ENCODE results near the gene NR6A1. TPM values are rescaled to one million over a fixed set of nuclear protein-coding genes. Genes with fewer than 3 reads are reported as not detected.

NR6A1 gene
- total and polyA plus RNA-seq, 2 of the 13 experiments (the other 11 are each of a cell fraction or from before 2014, with no cell fraction given) = 28.1 to 31.5 TPM

GRCh38 chr9:124654431-124654830 lies 116.7 kb downstream of the NR6A1 start:
- in situ Hi-C loops (cut with HindIII; ENCODE audit: extremely low pct_ligation_motif_present, low pct_unique_long_range_greater_than_20kb) (no loop called here), intact Hi-C loops (cut with micrococcal nuclease; ENCODE audit: unreplicated experiment) (no loop called here)
- H3K4me2 ChIP-seq (ENCODE audit: low read depth, low read length) = no peak overlapping the region
- 96% methylated on average over 1 of the region's 1 CpG for WGBS (ENCODE audit: low lambda C conversion rate)
- ChIA-PET CTCF (ENCODE audit: low intra/inter-chr PET ratio, low total read pairs) (no interaction called here), POLR2A (interaction anchor here (1.9 kb wide), 1 partner anchor 10 kb away, joined by 5 read pairs; no protein-coding TSS in a partner anchor)
- H3K79me2 ChIP-seq (ENCODE audit: insufficient read depth, low read length) = peaks cover 23% of the 10 kb centered on the region
- ATAC-seq (no peak), FAIRE-seq (no peak), DNase-seq (ENCODE audit: low spot score) (no peak)
- no TSS peak for BruUV-seq (replicated peaks)
- no peak overlapping the region for H2AFZ ChIP-seq (ENCODE audit: low read length)
- no peak overlapping the region for H3K4me3 ChIP-seq (replicated peaks in 1 of 3; ENCODE audit: insufficient read depth in 1 of 3, low read depth in 2 of 3, low read length in 3 of 3)
- H3K27me3 ChIP-seq (ENCODE audit: control insufficient read depth in 1 of 2, insufficient read depth in 2 of 2, low read length in 2 of 2) = no peaks in the 10 kb centered on the region
- TF ChIP-seq ZBED4 (CRISPR knock-in tag; IDR thresholded peaks at IDR 0.05; ENCODE audit: borderline replicate concordance) (no peak), ZNF547 (CRISPR knock-in tag; IDR thresholded peaks at IDR 0.05) (no peak), SP4 (CRISPR knock-in tag; IDR thresholded peaks at IDR 0.05) (no peak), NFKBIZ (CRISPR knock-in tag; IDR thresholded peaks at IDR 0.05) (no peak), ATF7 (IDR thresholded peaks at IDR 0.05) (no peak), ATF7 (CRISPR knock-in tag; IDR thresholded peaks at IDR 0.05) (no peak), XRCC5 (optimal IDR thresholded peaks at IDR 0.05; ENCODE audit: low read length) (no peak), HHEX (CRISPR knock-in tag; IDR thresholded peaks at IDR 0.05) (no peak), KMT2B (CRISPR knock-in tag; IDR thresholded peaks at IDR 0.05) (no peak), FOXM1 (CRISPR knock-in tag; IDR thresholded peaks at IDR 0.05) (no peak), USF2 (IDR thresholded peaks at IDR 0.05; ENCODE audit: low read depth, low read length) (no peak), USF2 (CRISPR knock-in tag; IDR thresholded peaks at IDR 0.05; ENCODE audit: borderline replicate concordance) (no peak), HNF1A (IDR thresholded peaks at IDR 0.05; ENCODE audit: low read depth) (no peak), HNF1A (CRISPR knock-in tag; IDR thresholded peaks at IDR 0.05; ENCODE audit: borderline replicate concordance) (no peak)
- no peak overlapping the region for H3K9ac ChIP-seq (ENCODE audit: insufficient read depth, low read depth, low read length)
- no peaks in the 10 kb centered on the region for H3K9me3 ChIP-seq (ENCODE audit: low read length)
- no peaks in the 10 kb centered on the region for H3K36me3 ChIP-seq (replicated peaks in 1 of 2; ENCODE audit: control insufficient read depth in 1 of 2, insufficient read depth in 2 of 2, low read length in 2 of 2)
- H4K20me1 ChIP-seq (ENCODE audit: insufficient read depth, low read length) = no peaks in the 10 kb centered on the region
- H3K27ac ChIP-seq (ENCODE audit: extremely low read length, insufficient read depth, low read length) = no peak overlapping the region
- H3K4me1 ChIP-seq (ENCODE audit: insufficient read depth, low read length) = peaks cover 24% of the 10 kb centered on the region
